Keratinocyte (primary cell): Measurements from ENCODE around the gene ADAMTSL1. TPM values are rescaled to one million over a fixed set of nuclear protein-coding genes. Genes with fewer than 3 reads are reported as not detected.

ENCODE experiments used
- DNase-seq: peaks from one replicate; pipeline ENCODE4 v3.0.0-alpha.2; 2011; ENCODE audit warnings: low read depth, missing footprints, low spot score
- FAIRE-seq: peaks from 2 replicates; lab custom pipeline; 2011; peaks lifted over from hg19 to GRCh38; lab: Jason Lieb, UNC
- H2AFZ ChIP-seq: 2 replicates; pipeline ENCODE4 v1.6.0; 2012; ENCODE audit warnings: low read length, control low read depth, inconsistent platforms; ENCODE audit not compliant: control insufficient read depth
- H3K27ac ChIP-seq: 2 replicates; pipeline ENCODE4 v1.5.1; 2011; ENCODE audit warnings: low read length; ENCODE audit not compliant: control insufficient read depth, insufficient read depth
- H3K27me3 ChIP-seq: 3 replicates; pipeline ENCODE4 v1.6.0; 2011; ENCODE audit warnings: low read length; ENCODE audit not compliant: control insufficient read depth, insufficient read depth; ENCODE audit errors: extremely low read depth
- H3K36me3 ChIP-seq, 2 experiments: 2 replicates in 1 of 2; 3 replicates in 1 of 2; pipeline ENCODE4 v1.5.1; 2011; ENCODE audit warnings: low read length in 2 of 2, mild to moderate bottlenecking in 1 of 2; ENCODE audit not compliant: control insufficient read depth in 2 of 2, insufficient read depth in 2 of 2; ENCODE audit errors: extremely low read depth in 1 of 2
- H3K4me1 ChIP-seq: 3 replicates; pipeline ENCODE4 v1.5.1; 2011; ENCODE audit warnings: low read length; ENCODE audit not compliant: control insufficient read depth, insufficient read depth; ENCODE audit errors: extremely low read depth
- H3K4me2 ChIP-seq: 3 replicates; pipeline ENCODE4 v1.6.0; 2011; ENCODE audit warnings: low read depth, low read length; ENCODE audit not compliant: control insufficient read depth, insufficient read depth; ENCODE audit errors: extremely low read depth
- H3K4me3 ChIP-seq, 3 experiments: fragments of 200-600 bp in 1 of 3; sonication (generic) in 1 of 3; 2 replicates in 2 of 3; 3 replicates in 1 of 3; pipeline ENCODE4 v1.5.1; 2011 to 2016; ENCODE audit warnings: low read length in 3 of 3, mild to moderate bottlenecking in 3 of 3, control low read depth in 2 of 3, inconsistent platforms in 1 of 3, low read depth in 1 of 3, mixed read lengths in 1 of 3, mixed run types in 1 of 3, moderate library complexity in 1 of 3; ENCODE audit not compliant: control insufficient read depth in 2 of 3, insufficient read depth in 2 of 3; ENCODE audit errors: extremely low read depth in 1 of 3
- H3K79me2 ChIP-seq: 2 replicates; pipeline ENCODE4 v1.6.0; 2012; ENCODE audit warnings: low read length; ENCODE audit not compliant: control insufficient read depth, insufficient read depth
- H3K9ac ChIP-seq: 3 replicates; pipeline ENCODE4 v1.6.0; 2011; ENCODE audit warnings: low read length; ENCODE audit not compliant: control insufficient read depth, insufficient read depth; ENCODE audit errors: extremely low read depth
- H3K9me1 ChIP-seq: 3 replicates; pipeline ENCODE4 v1.6.0; 2011; ENCODE audit warnings: low read length; ENCODE audit not compliant: control insufficient read depth, insufficient read depth; ENCODE audit errors: extremely low read depth
- H3K9me3 ChIP-seq: 2 replicates; pipeline ENCODE4 v1.5.1; 2012; ENCODE audit warnings: low read depth, low read length; ENCODE audit not compliant: control insufficient read depth
- H4K20me1 ChIP-seq: 3 replicates; pipeline ENCODE4 v1.6.0; 2011; ENCODE audit warnings: low read length; ENCODE audit not compliant: control insufficient read depth, insufficient read depth; ENCODE audit errors: extremely low read depth
- EZH2 ChIP-seq: IDR thresholded peaks from one replicate; pipeline ENCODE4 v1.6.1; 2012; ENCODE audit warnings: inconsistent platforms, mild to moderate bottlenecking, low read length, moderate library complexity
- dilution Hi-C: fragments of 300-500 bp; cut with MboI; formaldehyde crosslinking; loops from one replicate; pipeline ENCODE4 v1.7.0; 2020; ENCODE audit warnings: low sequenced_read_pairs; ENCODE audit not compliant: extremely low pct_ligation_motif_present
- polyA plus RNA-seq, 5 experiments: library from polyadenylated mRNA; depleted of rRNA in 3 of 5; stranded (reverse) in 3 of 5; stranded (forward) in 1 of 5; unstranded in 1 of 5; fragments of >200 nt; gene quantifications; 1 replicate in 1 of 5; 2 replicates in 3 of 5; 3 replicates in 1 of 5; pipeline versions ENCODE4 v1.2.1 to v1.2.3, GENCODE V29; 2011 to 2012; ENCODE audit warnings: missing spikeins in 2 of 5, low read depth in 1 of 5, low replicate concordance in 1 of 5
- TF ChIP-seq, protein P1 (sequence below), 3 experiments: IDR thresholded peaks in 1 of 3; conservative IDR thresholded peaks in 1 of 3; optimal IDR thresholded peaks in 1 of 3; 2 replicates in 2 of 3; 3 replicates in 1 of 3; pipeline versions ENCODE3 to v1.5.1; 2011; ENCODE audit warnings: low read length in 3 of 3, mild to moderate bottlenecking in 3 of 3, moderate library complexity in 2 of 3, control low read depth in 1 of 3, inconsistent platforms in 1 of 3; ENCODE audit not compliant: insufficient read depth in 2 of 3; ENCODE audit errors: extremely low read depth in 1 of 3

ADAMTSL1 gene
- polyA plus RNA-seq, 1 donor (not counting 4 experiments of a cell fraction or from before 2014, with no cell fraction given): 1.1 TPM

DNA sequence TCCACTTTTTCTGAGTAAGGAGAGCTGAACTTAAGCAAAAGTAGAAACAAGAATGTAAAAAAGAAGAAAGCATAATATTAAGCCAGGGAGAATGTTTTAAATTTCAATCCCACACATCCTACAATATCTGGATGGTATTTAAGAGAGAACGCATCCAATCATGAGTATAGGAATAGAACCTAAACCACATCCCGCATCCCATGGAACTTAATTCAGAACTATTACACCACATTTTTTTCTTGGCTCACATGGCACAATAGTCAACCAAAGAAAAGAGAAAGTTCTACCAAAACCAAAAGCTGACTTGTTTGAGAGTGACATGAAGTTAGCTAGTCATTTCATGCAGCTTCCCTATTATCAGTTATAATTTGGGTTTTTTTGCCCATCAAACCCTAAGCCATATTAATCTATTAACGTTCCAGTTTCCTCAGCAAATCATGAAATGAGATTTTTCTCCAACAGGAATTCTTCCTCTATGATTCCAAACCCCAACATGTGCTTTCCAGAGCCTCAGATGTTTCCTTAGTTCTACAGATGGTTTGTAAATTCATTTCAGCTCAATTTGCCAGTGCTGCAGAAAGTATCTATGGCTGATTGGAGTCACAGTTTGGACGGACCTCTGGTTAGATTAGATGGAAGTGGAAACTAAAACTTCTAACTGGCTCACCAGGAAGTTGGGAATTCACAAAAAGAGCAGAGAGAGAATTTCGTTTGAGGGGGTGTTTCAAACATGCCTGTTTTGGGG is 22.5 kb downstream of the ADAMTSL1 start:
- peaks cover 33% of the 10 kb centered on the region for H3K4me1 ChIP-seq
- no peaks in the 10 kb centered on the region for H3K79me2 ChIP-seq
- no peak overlapping the region for H3K9ac ChIP-seq

DNA sequence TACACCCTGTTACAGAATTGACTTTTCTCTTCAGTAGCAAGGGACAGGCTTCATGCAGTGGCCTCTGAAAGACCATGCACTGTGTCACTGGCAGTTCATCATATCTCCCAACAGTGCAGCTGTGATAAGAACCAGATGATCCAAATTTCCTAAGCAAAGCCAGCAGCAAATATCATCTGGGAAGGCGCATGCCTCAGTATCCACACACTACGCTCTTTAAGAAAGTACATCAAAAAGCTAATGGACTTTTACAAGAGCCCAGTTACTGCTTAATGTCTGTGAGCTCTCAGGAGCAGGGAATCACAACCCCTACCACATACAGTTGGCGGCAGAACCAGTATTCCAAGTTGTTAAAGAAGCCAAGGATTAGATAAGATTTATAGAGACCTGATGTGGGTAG is 25.1 kb downstream of the ADAMTSL1 start:
- Histone ChIP-seq H4K20me1 (no peaks in the 10 kb centered on the region), H3K4me3 (no peak overlapping the region), H3K4me2 (no peak overlapping the region), H3K9me3 (no peaks in the 10 kb centered on the region), H3K4me1 (peaks cover 8% of the 10 kb centered on the region), H3K27me3 (no peaks in the 10 kb centered on the region), H3K9ac (no peak overlapping the region), H3K9me1 (no peaks in the 10 kb centered on the region), H3K27ac (no peak overlapping the region), H3K79me2 (no peaks in the 10 kb centered on the region), H3K36me3 (no peaks in the 10 kb centered on the region), H2AFZ (no peak overlapping the region)
- TF ChIP-seq, protein P1, sequence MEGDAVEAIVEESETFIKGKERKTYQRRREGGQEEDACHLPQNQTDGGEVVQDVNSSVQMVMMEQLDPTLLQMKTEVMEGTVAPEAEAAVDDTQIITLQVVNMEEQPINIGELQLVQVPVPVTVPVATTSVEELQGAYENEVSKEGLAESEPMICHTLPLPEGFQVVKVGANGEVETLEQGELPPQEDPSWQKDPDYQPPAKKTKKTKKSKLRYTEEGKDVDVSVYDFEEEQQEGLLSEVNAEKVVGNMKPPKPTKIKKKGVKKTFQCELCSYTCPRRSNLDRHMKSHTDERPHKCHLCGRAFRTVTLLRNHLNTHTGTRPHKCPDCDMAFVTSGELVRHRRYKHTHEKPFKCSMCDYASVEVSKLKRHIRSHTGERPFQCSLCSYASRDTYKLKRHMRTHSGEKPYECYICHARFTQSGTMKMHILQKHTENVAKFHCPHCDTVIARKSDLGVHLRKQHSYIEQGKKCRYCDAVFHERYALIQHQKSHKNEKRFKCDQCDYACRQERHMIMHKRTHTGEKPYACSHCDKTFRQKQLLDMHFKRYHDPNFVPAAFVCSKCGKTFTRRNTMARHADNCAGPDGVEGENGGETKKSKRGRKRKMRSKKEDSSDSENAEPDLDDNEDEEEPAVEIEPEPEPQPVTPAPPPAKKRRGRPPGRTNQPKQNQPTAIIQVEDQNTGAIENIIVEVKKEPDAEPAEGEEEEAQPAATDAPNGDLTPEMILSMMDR (optimal IDR thresholded peaks at IDR 0.05 in 1 of 3, IDR thresholded peaks at IDR 0.05 in 1 of 3, conservative IDR thresholded peaks at IDR 0.05 in 1 of 3; ENCODE audit: extremely low read depth in 1 of 3, insufficient read depth in 2 of 3, low read length in 3 of 3): no peak
- TF ChIP-seq EZH2: no peak
- dilution Hi-C loops: loop anchor here (25.0 kb wide), 1 partner anchor 112 kb away; no protein-coding TSS in a partner anchor
- FAIRE-seq (peak; percentile 43), DNase-seq (no peak)

More for the DNA sequence above, 22.5 kb downstream of the ADAMTSL1 start:
- no peak overlapping the region for H3K4me2 ChIP-seq
- H3K9me3 ChIP-seq: no peaks in the 10 kb centered on the region
- H4K20me1 ChIP-seq: no peaks in the 10 kb centered on the region
- dilution Hi-C loops: loop anchor here (25.0 kb wide), 1 partner anchor 109 kb away; no protein-coding TSS in a partner anchor
- H3K27ac ChIP-seq: no peak overlapping the region
- no peaks in the 10 kb centered on the region for H3K9me1 ChIP-seq
- no peak overlapping the region for H3K4me3 ChIP-seq
- TF ChIP-seq, protein P1 (optimal IDR thresholded peaks at IDR 0.05 in 1 of 3, IDR thresholded peaks at IDR 0.05 in 1 of 3, conservative IDR thresholded peaks at IDR 0.05 in 1 of 3; ENCODE audit: extremely low read depth in 1 of 3, insufficient read depth in 2 of 3, low read length in 3 of 3): no peak
- TF ChIP-seq EZH2: no peak
- no peak overlapping the region for H2AFZ ChIP-seq
- no peak for DNase-seq
- no peaks in the 10 kb centered on the region for H3K36me3 ChIP-seq
- no peaks in the 10 kb centered on the region for H3K27me3 ChIP-seq
- no peak for FAIRE-seq
